ENCODE measurements around the gene NFIB.

The NFIB gene

DNA sequence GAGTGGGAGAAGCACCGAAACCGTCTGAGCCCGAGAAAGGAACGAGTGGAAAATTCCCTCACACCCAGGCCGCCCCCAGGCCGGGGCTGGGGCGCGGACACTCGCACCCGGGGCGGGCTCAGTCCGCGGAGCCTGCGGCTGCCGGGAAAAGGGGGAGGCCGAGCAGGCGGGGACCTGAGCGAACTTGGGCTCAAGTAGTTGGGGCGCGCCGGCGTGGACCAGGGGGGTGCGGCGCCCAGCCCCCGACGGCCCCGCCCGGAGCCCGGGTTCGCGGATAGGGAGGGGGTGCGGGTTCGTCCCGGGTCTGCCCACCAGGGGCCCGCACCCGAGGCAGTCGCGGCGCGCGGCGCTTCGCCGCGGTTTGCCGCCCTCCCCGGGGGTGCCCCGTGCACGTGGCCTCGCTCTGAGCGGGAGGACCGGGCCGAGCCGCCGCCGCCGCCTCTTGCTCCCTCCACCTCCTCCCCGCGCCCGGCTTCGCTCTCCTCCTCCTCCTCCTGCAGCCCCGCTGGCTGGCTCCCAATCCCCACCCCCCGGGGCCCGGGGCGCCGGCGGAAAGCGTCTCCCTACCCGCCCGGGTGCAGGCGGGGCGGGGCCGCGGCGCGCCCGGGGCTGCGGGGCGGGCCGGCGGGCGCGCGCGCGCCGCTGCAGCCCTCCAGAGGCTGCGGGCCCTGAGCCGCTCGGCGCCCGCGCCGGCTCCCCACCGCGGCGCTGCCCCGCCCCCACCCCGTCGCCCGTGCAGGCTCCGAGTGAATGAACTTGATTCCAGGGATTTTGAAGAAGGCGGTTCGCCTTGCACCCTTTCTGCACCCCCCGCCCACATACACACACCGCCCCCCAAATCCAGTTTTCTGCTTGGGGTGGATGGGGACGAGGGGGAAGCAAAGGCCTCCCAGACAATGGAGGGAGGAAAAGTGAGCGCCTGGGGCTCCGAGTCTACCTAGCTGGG is 1.3 kb upstream of the NFIB start:
- TF ChIP-seq, protein P1, sequence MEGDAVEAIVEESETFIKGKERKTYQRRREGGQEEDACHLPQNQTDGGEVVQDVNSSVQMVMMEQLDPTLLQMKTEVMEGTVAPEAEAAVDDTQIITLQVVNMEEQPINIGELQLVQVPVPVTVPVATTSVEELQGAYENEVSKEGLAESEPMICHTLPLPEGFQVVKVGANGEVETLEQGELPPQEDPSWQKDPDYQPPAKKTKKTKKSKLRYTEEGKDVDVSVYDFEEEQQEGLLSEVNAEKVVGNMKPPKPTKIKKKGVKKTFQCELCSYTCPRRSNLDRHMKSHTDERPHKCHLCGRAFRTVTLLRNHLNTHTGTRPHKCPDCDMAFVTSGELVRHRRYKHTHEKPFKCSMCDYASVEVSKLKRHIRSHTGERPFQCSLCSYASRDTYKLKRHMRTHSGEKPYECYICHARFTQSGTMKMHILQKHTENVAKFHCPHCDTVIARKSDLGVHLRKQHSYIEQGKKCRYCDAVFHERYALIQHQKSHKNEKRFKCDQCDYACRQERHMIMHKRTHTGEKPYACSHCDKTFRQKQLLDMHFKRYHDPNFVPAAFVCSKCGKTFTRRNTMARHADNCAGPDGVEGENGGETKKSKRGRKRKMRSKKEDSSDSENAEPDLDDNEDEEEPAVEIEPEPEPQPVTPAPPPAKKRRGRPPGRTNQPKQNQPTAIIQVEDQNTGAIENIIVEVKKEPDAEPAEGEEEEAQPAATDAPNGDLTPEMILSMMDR (IDR thresholded peaks at IDR 0.05; ENCODE audit: low read depth, low read length): no peak
- peak overlapping the region; percentile 32 for H3K4me3 ChIP-seq (ENCODE audit: low read depth, low read length)

DNA sequence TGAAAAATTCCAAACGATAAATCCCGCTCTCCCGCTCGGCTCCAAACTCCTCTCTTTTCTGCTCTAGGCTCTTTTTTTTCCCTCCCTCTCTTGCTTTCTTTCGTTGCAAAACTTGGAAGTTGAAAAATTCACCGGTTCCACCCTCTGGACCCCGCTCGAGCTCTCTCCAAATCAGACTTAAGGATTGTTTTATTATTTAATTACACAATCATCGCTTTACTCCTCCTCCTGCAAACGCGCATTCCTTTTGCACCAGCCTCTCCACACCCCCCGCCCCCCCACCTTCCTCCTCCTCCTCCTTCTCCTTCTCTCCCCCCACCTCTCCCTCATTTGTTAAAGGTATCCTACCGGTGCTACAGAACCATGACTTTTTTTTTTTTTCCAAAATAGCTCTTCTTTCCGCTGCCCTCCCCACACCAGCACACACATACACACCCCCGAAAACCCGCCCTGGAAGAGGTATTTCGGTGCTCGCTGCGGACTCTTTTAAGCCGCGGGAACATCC is 535 bp upstream of the NFIB start:
- H3K4me3 ChIP-seq (ENCODE audit: low read depth, low read length): peak overlapping the region; percentile 32; the same call in 1 of the 2 replicates
- TF ChIP-seq, protein P1 (IDR thresholded peaks at IDR 0.05; ENCODE audit: low read depth, low read length): no peak

DNA sequence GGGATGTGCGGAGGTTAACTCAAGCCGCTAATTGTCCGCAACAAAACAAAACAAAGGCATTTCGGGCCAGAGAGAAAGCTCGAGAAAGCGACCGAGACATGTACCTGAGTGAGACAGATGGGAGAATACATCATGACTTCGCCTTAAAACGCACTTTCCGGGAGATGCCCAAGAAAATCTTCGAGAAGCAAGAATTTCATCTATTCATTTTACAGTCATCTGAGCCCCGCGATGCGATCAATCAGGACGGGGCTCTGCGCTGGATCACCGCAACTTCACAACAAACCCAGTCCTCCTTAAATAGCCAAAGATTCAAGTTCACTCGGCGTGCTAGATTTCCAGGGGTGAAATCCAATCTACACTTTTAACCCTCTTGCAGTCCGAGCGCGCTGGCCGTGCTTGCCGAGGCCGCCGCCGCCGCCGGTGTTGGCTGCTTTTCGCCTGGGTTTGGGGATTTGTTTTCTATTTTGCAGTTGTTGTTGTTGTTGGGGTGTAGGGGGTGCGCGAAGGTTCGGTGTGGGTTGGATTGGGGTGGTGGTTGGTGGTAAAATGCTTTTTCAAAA is 482 bp downstream of the NFIB start:
- TF ChIP-seq, protein P1 (IDR thresholded peaks at IDR 0.05; ENCODE audit: low read depth, low read length): no peak
- H3K4me3 ChIP-seq (ENCODE audit: low read depth, low read length): peak overlapping the region; percentile 20; the same call in 1 of the 2 replicates

DNA sequence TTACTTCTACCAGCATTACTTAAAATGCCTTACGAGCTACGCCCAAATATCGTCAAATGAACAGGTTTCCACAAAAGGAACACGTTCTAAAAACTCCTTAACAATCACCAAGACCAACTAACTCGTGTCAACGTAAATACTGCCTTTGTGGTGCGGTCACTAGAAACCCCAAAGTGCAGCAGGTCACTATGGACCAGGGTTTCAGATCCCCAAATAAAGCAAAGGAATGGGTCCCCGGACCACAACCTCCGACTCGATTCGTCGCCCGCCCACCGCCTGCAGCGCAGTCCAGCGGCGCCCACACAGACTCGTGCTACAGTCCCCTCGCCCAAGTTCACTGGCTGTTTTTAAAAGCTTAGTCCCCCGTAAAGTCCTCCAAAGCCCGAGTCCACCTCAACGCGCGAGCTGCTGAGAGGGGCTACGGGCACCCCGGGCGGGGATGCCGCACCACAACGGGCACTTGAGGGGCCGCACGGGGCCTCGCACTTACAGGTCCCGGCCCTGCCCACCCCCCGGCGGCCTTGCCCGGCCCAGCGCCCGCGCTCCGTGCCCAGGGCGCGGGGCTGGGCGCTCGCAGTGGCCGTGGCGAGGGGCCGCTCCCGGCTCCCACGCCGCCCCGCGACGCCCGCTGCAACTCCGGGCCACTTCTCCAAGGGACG is 1.1 kb downstream of the NFIB start:
- no peak overlapping the region for H3K4me3 ChIP-seq (ENCODE audit: low read depth, low read length)
- TF ChIP-seq, protein P1 (IDR thresholded peaks at IDR 0.05; ENCODE audit: low read depth, low read length): no peak

DNA sequence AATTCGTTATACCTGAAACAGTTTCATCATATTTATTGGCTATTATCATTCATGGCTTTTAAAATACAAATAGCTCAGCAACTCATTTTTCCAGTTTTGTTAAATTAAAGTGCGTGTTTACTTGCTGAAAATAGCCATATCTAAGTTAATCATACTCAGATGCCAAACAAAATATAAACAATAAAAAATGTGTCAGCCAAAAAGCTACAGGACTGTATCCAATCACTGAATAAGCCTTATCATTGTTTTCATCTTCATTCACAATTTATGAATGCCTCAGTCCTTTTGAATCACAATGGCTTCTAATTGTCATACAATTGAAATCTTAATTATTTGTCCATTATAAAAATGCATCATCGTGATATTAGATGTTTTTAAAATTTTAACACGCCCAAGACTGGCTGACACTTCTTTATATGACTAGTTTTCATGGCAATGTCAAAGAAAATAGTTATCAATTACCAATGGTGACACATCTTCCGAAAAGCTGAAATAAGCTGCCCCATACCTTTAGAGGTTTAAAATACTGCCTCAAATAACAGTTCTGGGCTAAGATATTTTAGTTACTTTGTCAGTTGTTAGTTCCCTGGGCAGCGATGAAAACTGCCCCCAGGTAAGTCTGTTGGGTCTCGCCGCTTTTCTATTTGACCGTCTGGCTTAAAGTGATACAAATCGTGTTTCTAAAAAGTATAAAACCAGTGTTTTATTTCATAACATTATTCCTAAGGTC is 1.8 kb downstream of the NFIB start:
- TF ChIP-seq, protein P1 (IDR thresholded peaks at IDR 0.05; ENCODE audit: low read depth, low read length): no peak
- H3K4me3 ChIP-seq (ENCODE audit: low read depth, low read length): no peak overlapping the region

DNA sequence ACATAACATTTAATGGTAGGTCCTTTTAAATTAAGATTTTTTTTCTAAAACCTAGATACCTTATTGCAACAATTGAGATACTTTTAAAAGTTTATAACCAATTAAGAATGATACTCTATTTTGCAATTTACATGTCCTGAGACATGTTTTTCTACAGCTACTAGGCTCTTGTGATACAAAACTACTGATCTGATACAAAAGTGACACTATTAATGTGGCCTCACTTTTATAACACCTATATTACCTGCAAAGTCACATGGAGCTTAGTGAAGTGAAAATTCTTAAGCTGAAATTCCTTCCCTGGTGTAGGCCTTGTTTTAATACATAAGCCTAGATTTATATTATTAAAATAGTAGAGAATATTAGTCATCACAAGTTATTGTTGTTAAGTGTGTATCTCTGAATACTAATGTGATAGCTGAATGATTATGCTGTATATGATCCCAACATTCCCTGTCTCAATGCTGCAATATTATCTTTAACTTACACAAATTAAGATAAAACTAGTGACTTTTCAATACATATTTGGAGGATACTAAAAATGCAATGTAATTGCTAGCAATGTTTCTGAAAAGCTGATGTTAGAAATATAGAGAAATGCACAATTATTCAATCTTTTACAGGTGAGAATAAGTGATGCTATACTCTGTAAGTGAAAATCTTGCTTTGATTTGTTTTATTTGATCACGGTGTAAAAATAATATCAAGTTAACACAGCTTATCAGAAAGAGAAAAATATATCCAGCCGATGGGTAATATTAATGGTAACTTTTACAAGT is 2.6 kb downstream of the NFIB start:
- TF ChIP-seq, protein P1 (IDR thresholded peaks at IDR 0.05; ENCODE audit: low read depth, low read length): no peak
- no peak overlapping the region for H3K4me3 ChIP-seq (ENCODE audit: low read depth, low read length)

All from WI38 (cell line).